H1 (cell line): ENCODE measurements around the gene TTI1. TPM values are rescaled to one million over a fixed set of nuclear protein-coding genes. Genes with fewer than 3 reads are reported as not detected.

Experiments used
- CBX8 ChIP-seq: fragments of 300-800, 300-1000 bp; sonication (generic); IDR thresholded peaks from 2 replicates; pipeline ENCODE4 v1.7.1; 2016; ENCODE audit warnings: low read depth, low read length, borderline replicate concordance
- CHD2 ChIP-seq: IDR thresholded peaks from 2 replicates; pipeline ENCODE4 v1.6.1; 2012; ENCODE audit warnings: low read length, improper control_type of control experiment
- EP300 ChIP-seq, 2 experiments: IDR thresholded peaks; 1 replicate in 1 of 2; 2 replicates in 1 of 2; pipeline ENCODE4 v1.6.1; 2011 to 2012; ENCODE audit warnings: low read depth in 2 of 2, low read length in 2 of 2, mild to moderate bottlenecking in 2 of 2, borderline replicate concordance in 1 of 2, inconsistent platforms in 1 of 2, moderate library complexity in 1 of 2
- GABPA ChIP-seq: IDR thresholded peaks from 2 replicates; pipeline ENCODE4 v1.6.1; 2011; ENCODE audit warnings: mild to moderate bottlenecking, low read length, moderate library complexity, borderline replicate concordance; ENCODE audit not compliant: insufficient read depth
- KDM1A ChIP-seq: fragments of 200-600, 300-600 bp; sonication (generic); IDR thresholded peaks from 2 replicates; pipeline ENCODE4 v1.7.1; 2016; ENCODE audit warnings: mild to moderate bottlenecking, low read length, borderline replicate concordance
- KDM5A ChIP-seq: fragments of 200-600 bp; IDR thresholded peaks from 2 replicates; pipeline ENCODE4 v1.7.1; 2012; ENCODE audit warnings: mild to moderate bottlenecking, low read length, inconsistent platforms, mixed read lengths
- POLR2A ChIP-seq, 2 experiments: IDR thresholded peaks; 1 replicate in 1 of 2; 2 replicates in 1 of 2; pipeline ENCODE4 v1.6.1; 2011; ENCODE audit warnings: low read depth in 2 of 2, low read length in 2 of 2, mild to moderate bottlenecking in 2 of 2; ENCODE audit errors: control extremely low read depth in 1 of 2
- RBBP5 ChIP-seq: IDR thresholded peaks from 2 replicates; pipeline ENCODE4 v1.7.1; 2012; ENCODE audit warnings: low read depth, mild to moderate bottlenecking, inconsistent platforms, low read length, moderate library complexity, borderline replicate concordance
- SIN3A ChIP-seq, 2 experiments: IDR thresholded peaks in 1 of 2; conservative IDR thresholded peaks in 1 of 2; 2 replicates each; pipeline ENCODE4 v1.6.1; 2011 to 2012; ENCODE audit warnings: low read length in 2 of 2, improper control_type of control experiment in 1 of 2, low read depth in 1 of 2, mild to moderate bottlenecking in 1 of 2
- SP1 ChIP-seq: IDR thresholded peaks from 2 replicates; pipeline ENCODE4 v1.6.1; 2011; ENCODE audit warnings: low read depth, low read length
- polyA plus RNA-seq, 7 experiments: library from polyadenylated mRNA; depleted of rRNA in 3 of 7; stranded (reverse) in 5 of 7; unstranded in 2 of 7; fragments of >200 nt in 5 of 7; fragments of 200-250 nt in 2 of 7; gene quantifications; 1 replicate in 5 of 7; 2 replicates in 1 of 7; 4 replicates in 1 of 7; pipeline versions ENCODE4 v1.2.1 to v1.2.3, GENCODE V29; 2011 to 2013; ENCODE audit warnings: missing spikeins in 2 of 7, mixed read lengths in 2 of 7
- total RNA-seq: library from RNA; stranded (reverse); fragmentation: NEBNext Ultra II Directional; extraction: Animal tissue kit (Norgen Biotek cat#: 25700); gene quantifications from 2 replicates; pipeline ENCODE4 v1.2.1, GENCODE V29; 2021

Gene TTI1
- total and polyA plus RNA-seq, 2 of the 8 experiments (the other 6 are each of a cell fraction or from before 2014, with no cell fraction given): 34.1 to 47.0 TPM

- TF ChIP-seq RBBP5 (no peak), KDM5A (no peak), SP1 (no peak), POLR2A (IDR thresholded peaks at IDR 0.05; ENCODE audit: control extremely low read depth in 1 of 2, low read depth in 2 of 2, low read length in 2 of 2) (no peak), KDM1A (no peak), GABPA (no peak), EP300 (IDR thresholded peaks at IDR 0.05; ENCODE audit: borderline replicate concordance in 1 of 2, low read depth in 2 of 2, low read length in 2 of 2) (no peak), CBX8 (no peak), SIN3A (conservative IDR thresholded peaks at IDR 0.05 in 1 of 2, IDR thresholded peaks at IDR 0.05 in 1 of 2; ENCODE audit: low read depth in 1 of 2, low read length in 2 of 2) (no peak), CHD2 (no peak)
Measured at GRCh38 chr20:37988306-37988954, 44.8 kb downstream of the TTI1 start (continued).
